Gastroesophageal sphincter (tissue), 4 donors: ENCODE data around the gene TMEM60. TPM values are rescaled to one million over a fixed set of nuclear protein-coding genes. Genes with fewer than 3 reads are reported as not detected.

ENCODE experiments used
- ATAC-seq: fragments of 150-250 bp; one replicate; pipeline ENCODE4 v1.9.1; 2016; ENCODE audit warnings: mild to moderate bottlenecking, moderate library complexity
- H3K27ac ChIP-seq, 4 donors: fragments of 200-600 bp; sonication (generic) in 3 of 4; 1 replicate in 3 of 4; 2 replicates in 1 of 4; pipeline ENCODE4 v1.5.1; 2016 to 2019
- H3K27me3 ChIP-seq: fragments of 200-600 bp; sonication (generic); one replicate; pipeline ENCODE4 v1.5.1; 2019
- H3K36me3 ChIP-seq, 2 donors: fragments of 200-600 bp; sonication (generic); one replicate each; pipeline ENCODE4 v1.5.1; 2019; ENCODE audit warnings: control low read depth in 1 of 2
- H3K4me1 ChIP-seq, 3 donors: fragments of 200-600 bp; sonication (generic); 1 replicate in 2 of 3; 2 replicates in 1 of 3; pipeline ENCODE4 v1.5.1; 2016 to 2019; ENCODE audit warnings: control low read depth in 2 of 3
- H3K4me3 ChIP-seq, 2 donors: fragments of 200-600 bp; sonication (generic); one replicate each; pipeline ENCODE4 v1.5.1; 2019; ENCODE audit warnings: mild to moderate bottlenecking in 1 of 2, moderate library complexity in 1 of 2
- H3K9me3 ChIP-seq, 3 donors: fragments of 200-600 bp; sonication (generic); one replicate each; pipeline ENCODE4 v1.5.1; 2017 to 2019; ENCODE audit warnings: control low read depth in 2 of 3
- EP300 ChIP-seq: sonication (generic); formaldehyde crosslinking; IDR thresholded peaks from one replicate; pipeline ENCODE4 v1.6.1; 2017; ENCODE audit warnings: antibody characterized with exemption, mild to moderate bottlenecking
- POLR2A ChIP-seq, 2 donors: fragments of 450-650 bp; IDR thresholded peaks; one replicate each; pipeline ENCODE4 v1.6.1; 2017; ENCODE audit warnings: antibody characterized with exemption in 2 of 2, mild to moderate bottlenecking in 2 of 2, moderate library complexity in 1 of 2
- POLR2AphosphoS5 ChIP-seq: sonication (generic); formaldehyde crosslinking; IDR thresholded peaks from one replicate; pipeline ENCODE4 v1.6.1; 2017; ENCODE audit warnings: antibody characterized with exemption
- WGBS, 2 donors: methylation state at CpG; one replicate each; pipeline ENCODE4 v1.1.5; 2018; ENCODE audit warnings: low coverage in 1 of 2; 5-methylcytosine and 5-hydroxymethylcytosine counted together
- total RNA-seq, 4 donors: library from RNA; depleted of rRNA; stranded (reverse); fragments of >200 nt; gene quantifications; one replicate each; pipeline ENCODE4 v1.1.0, GENCODE V29; 2016
- TF ChIP-seq, protein P1 (sequence below), 4 experiments: fragments of 200-600 bp in 2 of 4; fragments of 450-650 bp in 2 of 4; sonication (generic) in 1 of 4; IDR thresholded peaks; one replicate each; pipeline ENCODE4 v1.5.1; 2017 to 2019; ENCODE audit warnings: antibody characterized with exemption in 4 of 4, mild to moderate bottlenecking in 2 of 4, moderate library complexity in 2 of 4

TMEM60 gene
- total RNA-seq, 4 donors from 2014 or later, result 10.6 to 15.7 (median 13.9) TPM

GRCh38 chr7:77819021-77819420, 20.8 kb upstream of the TMEM60 start:
- H3K27ac ChIP-seq, result no peak overlapping the region
- H3K9me3 ChIP-seq, result peaks cover 0 to 41% (median 0%) of the 10 kb centered on the region in 3 donors
- no peaks in the 10 kb centered on the region for H3K4me1 ChIP-seq
- no peaks in the 10 kb centered on the region for H3K27me3 ChIP-seq
- H3K36me3 ChIP-seq, result peaks cover 0 to 24% of the 10 kb centered on the region in 2 donors
- ATAC-seq, result no peak
- H3K4me3 ChIP-seq, result no peak overlapping the region
- TF ChIP-seq POLR2AphosphoS5, result no peak
- no peak for TF ChIP-seq EP300

DNA sequence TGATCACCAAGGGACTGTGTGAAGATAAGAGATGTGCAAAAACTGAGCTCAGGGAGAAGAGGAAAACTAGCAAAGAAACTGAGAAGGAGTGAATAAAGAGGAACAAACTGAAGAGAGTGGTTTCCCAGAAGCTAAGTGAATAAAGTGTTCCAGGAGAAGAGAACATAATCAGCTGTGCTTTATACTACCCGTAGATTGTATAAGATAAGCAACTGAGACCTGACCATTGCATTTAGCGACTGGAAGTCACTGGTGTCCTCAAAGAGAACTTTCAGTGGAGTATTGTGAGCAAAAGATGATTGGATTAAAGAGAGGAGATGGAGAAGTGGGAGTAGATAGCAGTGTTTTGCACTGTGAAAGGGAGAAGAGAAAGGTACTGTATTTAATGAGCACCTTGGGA, 14.9 kb upstream of the TMEM60 start:
- TF ChIP-seq, protein P1, sequence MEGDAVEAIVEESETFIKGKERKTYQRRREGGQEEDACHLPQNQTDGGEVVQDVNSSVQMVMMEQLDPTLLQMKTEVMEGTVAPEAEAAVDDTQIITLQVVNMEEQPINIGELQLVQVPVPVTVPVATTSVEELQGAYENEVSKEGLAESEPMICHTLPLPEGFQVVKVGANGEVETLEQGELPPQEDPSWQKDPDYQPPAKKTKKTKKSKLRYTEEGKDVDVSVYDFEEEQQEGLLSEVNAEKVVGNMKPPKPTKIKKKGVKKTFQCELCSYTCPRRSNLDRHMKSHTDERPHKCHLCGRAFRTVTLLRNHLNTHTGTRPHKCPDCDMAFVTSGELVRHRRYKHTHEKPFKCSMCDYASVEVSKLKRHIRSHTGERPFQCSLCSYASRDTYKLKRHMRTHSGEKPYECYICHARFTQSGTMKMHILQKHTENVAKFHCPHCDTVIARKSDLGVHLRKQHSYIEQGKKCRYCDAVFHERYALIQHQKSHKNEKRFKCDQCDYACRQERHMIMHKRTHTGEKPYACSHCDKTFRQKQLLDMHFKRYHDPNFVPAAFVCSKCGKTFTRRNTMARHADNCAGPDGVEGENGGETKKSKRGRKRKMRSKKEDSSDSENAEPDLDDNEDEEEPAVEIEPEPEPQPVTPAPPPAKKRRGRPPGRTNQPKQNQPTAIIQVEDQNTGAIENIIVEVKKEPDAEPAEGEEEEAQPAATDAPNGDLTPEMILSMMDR (IDR thresholded peaks at IDR 0.05), result no peak
- no peak for TF ChIP-seq POLR2AphosphoS5
- no peak for TF ChIP-seq EP300
- TF ChIP-seq POLR2A (IDR thresholded peaks at IDR 0.05), result no peak
- no peak overlapping the region for H3K4me3 ChIP-seq
- ATAC-seq, result no peak
- peaks cover 0 to 17% of the 10 kb centered on the region in 2 donors for H3K36me3 ChIP-seq
- no peaks in the 10 kb centered on the region for H3K27me3 ChIP-seq
- no peak overlapping the region for H3K27ac ChIP-seq
- peaks cover 0 to 6% (median 0%) of the 10 kb centered on the region in 3 donors for H3K9me3 ChIP-seq
- H3K4me1 ChIP-seq, result no peaks in the 10 kb centered on the region
- WGBS, 2 donors, result 83 to 92% methylated on average over 2 of the region's 2 CpGs

- ATAC-seq, result no peak
- Histone ChIP-seq H3K4me3 (no peak overlapping the region), H3K4me1 (no peaks in the 10 kb centered on the region), H3K36me3 (peaks cover 0 to 11% of the 10 kb centered on the region in 2 donors), H3K27me3 (no peaks in the 10 kb centered on the region), H3K9me3 (peaks cover 0 to 10% (median 0%) of the 10 kb centered on the region in 3 donors), H3K27ac (no peak overlapping the region)
- TF ChIP-seq POLR2A (IDR thresholded peaks at IDR 0.05) (no peak), POLR2AphosphoS5 (no peak)
- TF ChIP-seq, protein P1 (IDR thresholded peaks at IDR 0.05), result no peak
- 71% methylated on average over 1 of the region's 1 CpG; no CpG with 5 or more reads in 1 of the 2 donors for WGBS, 2 donors
Measured at GRCh38 chr7:77812290-77812685, 14.1 kb upstream of the TMEM60 start.

- Histone ChIP-seq H3K4me1 (no peaks in the 10 kb centered on the region), H3K9me3 (peaks cover 0 to 16% (median 0%) of the 10 kb centered on the region in 3 donors), H3K4me3 (no peak overlapping the region), H3K27me3 (no peaks in the 10 kb centered on the region), H3K36me3 (peaks cover 0 to 5% of the 10 kb centered on the region in 2 donors), H3K27ac (no peak overlapping the region)
- TF ChIP-seq EP300 (no peak), POLR2AphosphoS5 (no peak), POLR2A (IDR thresholded peaks at IDR 0.05) (no peak)
- TF ChIP-seq, protein P1 (IDR thresholded peaks at IDR 0.05), result no peak
- ATAC-seq, result no peak
- 81% methylated on average over 2 of the region's 2 CpGs for WGBS, 2 donors
Measured at GRCh38 chr7:77811516-77812289, 13.5 kb upstream of the TMEM60 start.

- TF ChIP-seq EP300 (no peak), POLR2AphosphoS5 (no peak), POLR2A (IDR thresholded peaks at IDR 0.05) (no peak)
- TF ChIP-seq, protein P1 (IDR thresholded peaks at IDR 0.05), result no peak
- ATAC-seq, result no peak
- Histone ChIP-seq H3K4me3 (no peak overlapping the region), H3K27me3 (no peaks in the 10 kb centered on the region), H3K36me3 (no peaks in the 10 kb centered on the region), H3K27ac (no peak overlapping the region), H3K9me3 (peaks cover 0 to 27% (median 0%) of the 10 kb centered on the region in 3 donors), H3K4me1 (no peaks in the 10 kb centered on the region)
- 86 to 100% methylated on average over 1 of the region's 1 CpG for WGBS, 2 donors
Measured at GRCh38 chr7:77808517-77808916, 10.3 kb upstream of the TMEM60 start.
